ENCODE measurements around the gene SDR42E2.

GRCh38 chr16:22207715-22208360 lies 45.5 kb downstream of the SDR42E2 start:
- no peak for TF ChIP-seq POLR2AphosphoS5 (IDR thresholded peaks at IDR 0.05; ENCODE audit: insufficient read depth in 1 of 2, low read depth in 1 of 2)
- TF ChIP-seq CTCF (IDR thresholded peaks at IDR 0.05), result no peak

Measured in vagina (tissue), 2 donors.